ENCODE measurements around the gene UPK3A. TPM values are rescaled to one million over a fixed set of nuclear protein-coding genes. Genes with fewer than 3 reads are reported as not detected.

The UPK3A gene
- not detected in 2 replicates for total RNA-seq

GRCh38 chr22:45284705-45285262, at the start of gene UPK3A:
UPK3A (plus strand) TSS chr22:45284949; CDS start chr22:45285014, 65 bp downstream.

DNA sequence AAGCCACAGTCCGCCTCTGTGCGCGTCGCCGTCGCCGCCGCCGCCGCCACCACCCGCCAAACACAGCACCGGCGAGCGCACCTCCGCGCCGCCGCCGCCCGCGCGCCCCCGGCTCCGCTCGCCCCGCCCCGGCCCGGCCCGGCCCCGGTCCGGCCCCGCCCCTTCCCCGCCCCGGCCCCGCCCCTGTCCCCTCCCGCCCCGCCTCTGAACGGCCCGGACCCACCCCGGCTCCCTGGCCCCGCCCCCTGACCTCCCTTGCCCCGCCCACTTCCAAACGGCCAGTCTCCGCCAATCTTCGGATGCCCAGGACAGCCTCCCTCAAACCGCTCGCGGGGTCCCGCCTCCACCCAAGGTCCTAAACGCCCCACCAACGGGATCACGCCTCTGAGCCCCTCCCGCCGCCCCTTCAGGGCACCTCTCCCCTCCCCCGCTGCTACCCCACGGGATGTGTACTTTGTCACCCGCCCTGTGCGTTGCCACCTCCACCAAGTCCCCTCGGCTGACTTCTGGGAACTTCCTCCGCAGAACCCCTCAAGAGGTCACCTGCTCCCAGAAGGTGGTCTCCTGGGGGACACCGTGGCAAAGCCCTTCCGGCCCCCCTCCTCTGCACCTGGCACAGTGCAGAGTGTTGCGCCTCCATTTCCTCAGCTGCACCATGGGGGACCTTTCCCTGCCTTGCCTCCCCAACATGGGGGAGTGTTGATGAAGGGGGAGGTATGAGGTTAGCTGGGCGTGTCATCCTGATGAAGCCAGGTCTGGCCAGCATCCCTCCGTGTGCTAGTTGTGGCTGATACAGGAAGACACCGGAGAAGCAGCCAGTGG, 43.7 kb upstream of the UPK3A start, which contains the start of gene KIAA0930:
Gene KIAA0930 (minus strand): TSS at position 85 of the 822 bp plus-strand sequence. CDS start 191 bp downstream, outside the sequence.

GRCh38 chr22:45309422-45310227, 24.9 kb downstream of the UPK3A start, which contains the start of gene FAM118A:
FAM118A (plus strand) TSS chr22:45309934; CDS start chr22:45322380, 12,446 bp downstream.

Other genes starting within 250 kb of the UPK3A start
- gene NUP50, start 121.0 kb upstream of the UPK3A start, total RNA-seq: 32.3 and 69.7 TPM in 2 replicates
- gene KIAA0930, start 44.1 kb upstream of the UPK3A start, total RNA-seq: 111 and 126 TPM in 2 replicates
- 9.1 and 10.1 TPM in 2 replicates for gene FAM118A, start 25.0 kb downstream of the UPK3A start, total RNA-seq
- not detected in 2 replicates for gene SMC1B, start 128.7 kb downstream of the UPK3A start, total RNA-seq
- gene RIBC2, start 128.7 kb downstream of the UPK3A start, total RNA-seq: 0.47 and 0.87 TPM in 2 replicates
- 16.6 and 20.0 TPM in 2 replicates for gene FBLN1, start 217.9 kb downstream of the UPK3A start, total RNA-seq